ENCODE results near the gene ZSWIM5.

Gene ZSWIM5

GRCh38 chr1:45001011-45001481, 205.4 kb downstream of the ZSWIM5 start (continued):
- no peak for TF ChIP-seq PBX3 (CRISPR knock-in tag; IDR thresholded peaks at IDR 0.05)
- no peak for TF ChIP-seq ZFP41 (tag by site-specific recombination; IDR thresholded peaks at IDR 0.05; ENCODE audit: borderline replicate concordance)
- no peak for TF ChIP-seq ZBTB1 (tag by site-specific recombination; IDR thresholded peaks at IDR 0.05)

- no peak overlapping the region for H3K4me3 ChIP-seq (ENCODE audit: low read depth, low read length)
- no peaks in the 10 kb centered on the region for H3K4me1 ChIP-seq (ENCODE audit: control insufficient read depth, insufficient read depth, low read length)
- ChIA-PET POLR2A (interaction anchor here (0.6 to 3.5 kb wide), 3 partner anchors 12 to 327 kb away, joined by 3 to 16 read pairs (median 5); partner anchors contain the start of genes EIF2B3, HECTD3 and UROD), CTCF (interaction anchor here (0.8 to 1.0 kb wide), 2 partner anchors 163 to 268 kb away, joined by 3 to 4 read pairs; partner anchors contain the start of gene RNU5D-1)
- no peaks in the 10 kb centered on the region for H3K9me3 ChIP-seq (ENCODE audit: control insufficient read depth, insufficient read depth, low read depth, low read length)
- H3K36me3 ChIP-seq (ENCODE audit: control insufficient read depth in 2 of 2, insufficient read depth in 1 of 2, low read length in 2 of 2), result peaks cover 0 to 25% of the 10 kb centered on the region in 2 experiments; a peak in 1 of 3 replicates
- TF ChIP-seq ZNF529 (tag by site-specific recombination; IDR thresholded peaks at IDR 0.05; ENCODE audit: insufficient replicate concordance) (no peak), ZNF146 (tag by site-specific recombination; IDR thresholded peaks at IDR 0.05) (no peak), ZNF488 (tag by site-specific recombination; IDR thresholded peaks at IDR 0.05) (no peak), BCL6B (tag by site-specific recombination; IDR thresholded peaks at IDR 0.05) (no peak), ZNF311 (tag by site-specific recombination; IDR thresholded peaks at IDR 0.05; ENCODE audit: borderline replicate concordance) (no peak), ZNF214 (tag by site-specific recombination; IDR thresholded peaks at IDR 0.05; ENCODE audit: borderline replicate concordance) (no peak), ZNF561 (tag by site-specific recombination; IDR thresholded peaks at IDR 0.05; ENCODE audit: borderline replicate concordance) (no peak), ZNF701 (tag by site-specific recombination; IDR thresholded peaks at IDR 0.05) (no peak), ZNF626 (tag by site-specific recombination; IDR thresholded peaks at IDR 0.05) (no peak), ZNF202 (tag by site-specific recombination; IDR thresholded peaks at IDR 0.05; ENCODE audit: borderline replicate concordance) (no peak), ZNF433 (tag by site-specific recombination; IDR thresholded peaks at IDR 0.05; ENCODE audit: low read depth) (no peak), ZNF747 (tag by site-specific recombination; IDR thresholded peaks at IDR 0.05) (no peak)
- H3K27ac ChIP-seq (ENCODE audit: extremely low read depth, low read depth, low read length), result no peak overlapping the region
These were observed 207.2 kb downstream of the ZSWIM5 start for GRCh38 chr1:44999232-44999631.

- POLR2A ChIA-PET, result no interaction called here
- no peaks in the 10 kb centered on the region for H3K4me1 ChIP-seq (ENCODE audit: control insufficient read depth, insufficient read depth, low read length)
- H3K4me3 ChIP-seq (ENCODE audit: low read depth, low read length), result no peak overlapping the region
- no peaks in the 10 kb centered on the region for H3K36me3 ChIP-seq (ENCODE audit: control insufficient read depth in 2 of 2, insufficient read depth in 1 of 2, low read length in 2 of 2)
- no peaks in the 10 kb centered on the region for H3K9me3 ChIP-seq (ENCODE audit: control insufficient read depth, insufficient read depth, low read depth, low read length)
- TF ChIP-seq IKZF3 (tag by site-specific recombination; IDR thresholded peaks at IDR 0.05) (no peak), ZNF510 (tag by site-specific recombination; IDR thresholded peaks at IDR 0.05; ENCODE audit: insufficient replicate concordance) (no peak), HOXD13 (CRISPR knock-in tag; IDR thresholded peaks at IDR 0.05; ENCODE audit: borderline replicate concordance) (no peak), ZNF146 (tag by site-specific recombination; IDR thresholded peaks at IDR 0.05) (peak; percentile 70; the same call in 1 of the 2 replicates), ZNF121 (tag by site-specific recombination; IDR thresholded peaks at IDR 0.05) (peak; percentile 30; the same call in 1 of the 2 replicates), ZNF23 (tag by site-specific recombination; IDR thresholded peaks at IDR 0.05; ENCODE audit: borderline replicate concordance) (no peak), OSR2 (tag by site-specific recombination; IDR thresholded peaks at IDR 0.05) (no peak)
- CTCF ChIA-PET, result interaction anchor here (0.9 kb wide), 1 partner anchor 39 kb away, joined by 4 read pairs; no protein-coding TSS in a partner anchor
- H3K27ac ChIP-seq (ENCODE audit: extremely low read depth, low read depth, low read length), result no peak overlapping the region
These were observed 210.8 kb downstream of the ZSWIM5 start for GRCh38 chr1:44995467-44996238.

All from HEK293 (cell line).